NCI-H1694 (cell line): Measurements from ENCODE around the gene RNASEH1.

Experiments used
- DNase-seq: peaks from one replicate; lab custom pipeline; 2025; lab: John Stamatoyannopoulos, UW

The RNASEH1 gene

DNA sequence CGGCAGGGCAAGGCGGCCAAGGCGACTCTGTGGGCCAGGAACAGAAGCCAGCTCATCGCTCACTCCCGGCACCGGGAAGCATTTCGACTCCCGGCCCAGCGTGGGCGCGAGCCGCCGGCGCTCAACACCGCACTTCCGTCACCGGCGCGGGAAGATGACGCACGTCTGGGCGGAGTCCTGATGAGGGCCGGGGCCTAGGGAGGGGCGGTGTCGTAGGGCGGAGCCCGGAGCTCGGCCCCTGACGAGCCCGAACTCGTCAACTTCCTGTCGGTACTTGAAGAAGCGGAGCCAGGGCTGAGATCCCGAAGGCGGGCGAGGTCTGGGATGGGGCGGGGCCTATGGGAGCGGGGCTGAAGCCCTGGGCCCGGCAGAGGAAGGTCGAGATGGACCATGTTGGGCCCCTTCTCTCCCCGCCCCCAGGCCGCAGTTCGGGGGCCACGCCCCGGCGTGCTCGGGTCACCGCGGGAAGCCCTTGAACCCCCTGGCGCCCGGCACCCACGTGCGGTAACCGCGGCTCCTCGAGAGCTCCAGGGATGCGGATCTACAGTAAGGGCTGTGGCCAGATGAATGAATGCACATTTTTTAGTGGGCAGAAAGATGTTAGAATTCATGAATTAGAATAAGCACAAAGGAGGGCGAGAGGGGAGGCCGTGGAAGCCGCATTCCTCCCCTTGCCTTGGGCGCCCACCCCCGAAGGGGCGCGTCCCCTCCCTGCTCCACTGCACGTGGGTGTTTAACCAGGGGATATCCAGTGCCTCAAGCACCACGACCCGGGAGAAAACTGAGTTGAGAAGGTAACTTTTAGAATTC, at the start of gene RNASEH1:
TSS of gene RNASEH1 (minus strand) at position 129 of the 810 bp plus-strand sequence. CDS start at position 56, 73 bp downstream.
- peak; percentile 99 for DNase-seq

DNA sequence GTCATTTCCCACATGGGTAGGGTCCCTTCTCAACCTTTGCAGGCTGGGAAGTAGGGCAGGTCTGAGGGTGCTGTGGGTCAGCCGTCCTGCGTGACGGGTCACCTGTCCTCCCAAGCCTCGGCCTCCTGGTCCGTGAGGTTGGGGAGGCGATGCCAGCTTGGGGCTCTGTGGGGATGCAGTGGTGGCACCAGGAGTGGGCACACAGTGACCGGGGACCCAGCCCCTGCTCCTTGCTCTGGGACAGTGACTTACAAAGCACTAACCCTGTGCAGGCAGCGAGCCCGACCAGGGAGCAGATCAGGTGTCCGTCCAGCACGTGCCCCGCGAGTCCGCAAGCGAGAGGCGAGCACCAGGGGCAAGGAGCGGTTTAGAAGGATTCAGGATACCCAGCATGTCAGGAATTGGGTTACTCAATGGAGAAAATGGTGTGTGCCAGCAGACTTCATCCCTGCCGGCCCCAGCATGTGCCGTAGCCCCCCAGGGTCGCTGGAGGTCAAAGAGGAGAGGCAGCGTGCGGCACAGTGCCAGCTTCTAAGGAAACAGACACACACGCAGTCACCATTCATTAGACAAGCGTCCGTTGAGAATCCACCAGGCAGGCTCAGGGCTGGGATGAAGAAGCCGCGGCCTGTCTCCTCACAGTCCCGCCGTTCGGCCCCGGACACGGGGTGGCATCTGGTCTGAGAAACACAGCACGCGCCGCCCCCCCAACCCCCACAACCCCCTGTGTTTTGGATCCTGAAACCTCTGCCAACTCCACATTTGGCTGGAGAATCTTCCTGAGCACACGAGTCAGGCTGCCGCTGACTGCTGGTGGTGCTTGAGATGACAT, 48.5 kb upstream of the RNASEH1 start:
- DNase-seq = peak; percentile 78

GRCh38 chr2:3606028-3606369, 47.9 kb upstream of the RNASEH1 start:
- no peak for DNase-seq

GRCh38 chr2:3604991-3605961, 47.1 kb upstream of the RNASEH1 start:
- DNase-seq = peak; percentile 43

DNA sequence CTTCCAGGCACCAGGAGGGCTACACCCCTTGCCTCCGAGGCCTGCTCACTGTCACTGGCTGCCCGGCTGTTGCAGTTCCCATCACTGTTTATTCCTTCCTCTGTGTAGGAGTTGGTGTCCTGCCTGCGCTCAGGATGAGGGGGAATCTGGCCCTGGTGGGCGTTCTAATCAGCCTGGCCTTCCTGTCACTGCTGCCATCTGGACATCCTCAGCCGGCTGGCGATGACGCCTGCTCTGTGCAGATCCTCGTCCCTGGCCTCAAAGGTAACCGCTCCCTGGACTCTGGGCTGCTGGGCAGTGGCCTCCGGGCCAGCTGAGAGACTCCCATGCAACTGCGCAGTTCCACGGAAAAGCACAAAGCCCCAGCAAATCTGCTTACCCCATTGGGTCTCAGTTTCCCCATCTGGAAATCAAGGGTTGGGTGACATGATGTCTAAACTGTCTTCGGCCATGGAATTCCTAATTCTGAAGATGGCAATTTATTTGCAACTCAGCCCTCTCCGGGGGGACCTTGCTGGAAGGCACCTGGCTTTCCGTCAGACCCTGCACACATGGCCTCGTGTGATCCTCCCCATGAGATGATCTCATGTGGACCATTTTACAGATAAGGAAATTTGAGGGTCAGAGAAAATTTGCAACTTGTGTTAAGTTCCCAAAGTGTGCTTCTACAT, 46.2 kb upstream of the RNASEH1 start:
- no peak for DNase-seq

- DNase-seq = no peak
Measured at GRCh38 chr2:3603536-3604206, 45.5 kb upstream of the RNASEH1 start.

DNA sequence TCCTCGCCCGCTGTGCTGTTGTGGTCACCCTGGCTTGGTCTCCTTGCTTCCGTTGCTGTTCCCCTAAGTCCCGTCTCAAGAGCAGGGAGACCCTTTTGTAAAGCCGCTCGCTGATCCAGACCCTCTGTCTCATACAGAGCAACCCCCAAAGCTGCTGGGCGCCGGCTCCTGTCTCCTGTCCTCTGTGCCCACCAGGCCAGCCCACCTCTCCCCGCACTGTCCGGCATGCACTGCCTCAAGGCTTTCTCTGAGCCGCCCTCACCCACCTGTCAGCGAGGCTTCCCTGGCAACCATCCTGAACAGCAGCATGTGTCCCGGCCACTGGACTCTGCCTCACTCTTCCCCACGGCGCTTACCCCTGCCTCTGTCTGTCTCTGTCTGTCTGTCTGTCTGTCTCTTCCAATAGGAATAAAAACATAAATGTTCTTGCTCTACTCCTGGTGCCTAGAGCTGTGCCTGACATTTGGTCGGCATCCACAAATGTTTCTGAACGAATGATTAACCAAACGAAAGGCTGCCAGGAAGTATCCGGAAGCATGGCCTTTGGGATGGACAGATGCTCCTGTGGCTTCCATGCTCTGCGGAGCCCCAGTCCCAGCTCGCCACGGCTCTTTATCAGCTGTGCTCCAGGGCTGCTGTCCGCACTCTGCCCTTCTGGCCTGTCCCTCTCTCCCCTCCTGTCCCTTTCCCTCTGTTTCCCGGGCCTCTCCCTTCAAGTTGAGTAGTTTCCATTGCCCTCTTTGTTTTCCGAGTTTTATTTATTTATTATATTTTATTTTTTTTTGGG, 44.6 kb upstream of the RNASEH1 start:
- DNase-seq = no peak

GRCh38 chr2:3601561-3602271, 43.6 kb upstream of the RNASEH1 start:
- no peak for DNase-seq

- DNase-seq = no peak
Measured at GRCh38 chr2:3600256-3600855, 42.2 kb upstream of the RNASEH1 start.

DNA sequence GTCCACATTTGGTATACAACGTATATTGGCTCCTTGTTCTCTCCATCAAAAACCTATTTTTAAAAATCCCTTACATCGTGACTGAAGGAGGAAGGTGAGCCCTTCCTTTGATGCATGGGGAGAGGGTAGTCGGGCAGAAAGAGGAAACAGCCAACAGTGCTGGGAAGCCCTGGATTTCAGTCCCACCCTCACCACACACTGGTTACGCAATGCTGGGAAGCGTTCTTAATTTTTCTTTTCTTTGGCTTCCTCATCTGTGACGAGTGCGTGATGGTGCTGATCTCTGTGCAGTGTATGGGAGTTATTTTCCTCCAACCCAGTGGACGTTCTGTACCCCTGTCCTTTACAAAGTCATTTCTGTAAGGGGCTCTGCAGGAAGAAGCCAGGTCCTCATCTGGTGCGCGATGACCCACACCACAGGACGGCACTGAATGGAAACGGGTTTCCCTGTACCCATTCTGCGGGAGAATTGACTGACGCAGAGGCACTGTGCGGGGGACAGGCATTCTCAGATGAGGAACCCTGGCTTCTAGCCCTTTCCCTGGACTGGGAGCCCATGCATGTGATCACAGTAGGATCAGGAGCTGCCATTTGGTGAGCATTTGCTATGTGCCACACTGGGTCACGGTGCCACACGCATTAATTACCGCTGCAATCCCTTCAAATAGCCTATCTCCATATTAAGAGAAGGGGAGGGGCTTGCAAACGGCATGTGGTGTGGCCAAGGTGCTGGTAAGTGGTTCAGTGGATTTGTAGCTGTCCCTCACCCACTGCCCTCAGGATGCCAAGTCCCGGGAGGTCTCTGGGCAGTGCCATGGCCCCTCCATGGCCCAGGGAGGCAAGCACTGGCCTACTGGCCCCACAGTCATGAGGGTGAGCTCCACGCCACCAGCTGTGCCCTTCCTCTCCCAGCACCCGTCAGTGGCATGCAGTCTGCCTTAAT, 41.0 kb upstream of the RNASEH1 start:
- DNase-seq = no peak

DNA sequence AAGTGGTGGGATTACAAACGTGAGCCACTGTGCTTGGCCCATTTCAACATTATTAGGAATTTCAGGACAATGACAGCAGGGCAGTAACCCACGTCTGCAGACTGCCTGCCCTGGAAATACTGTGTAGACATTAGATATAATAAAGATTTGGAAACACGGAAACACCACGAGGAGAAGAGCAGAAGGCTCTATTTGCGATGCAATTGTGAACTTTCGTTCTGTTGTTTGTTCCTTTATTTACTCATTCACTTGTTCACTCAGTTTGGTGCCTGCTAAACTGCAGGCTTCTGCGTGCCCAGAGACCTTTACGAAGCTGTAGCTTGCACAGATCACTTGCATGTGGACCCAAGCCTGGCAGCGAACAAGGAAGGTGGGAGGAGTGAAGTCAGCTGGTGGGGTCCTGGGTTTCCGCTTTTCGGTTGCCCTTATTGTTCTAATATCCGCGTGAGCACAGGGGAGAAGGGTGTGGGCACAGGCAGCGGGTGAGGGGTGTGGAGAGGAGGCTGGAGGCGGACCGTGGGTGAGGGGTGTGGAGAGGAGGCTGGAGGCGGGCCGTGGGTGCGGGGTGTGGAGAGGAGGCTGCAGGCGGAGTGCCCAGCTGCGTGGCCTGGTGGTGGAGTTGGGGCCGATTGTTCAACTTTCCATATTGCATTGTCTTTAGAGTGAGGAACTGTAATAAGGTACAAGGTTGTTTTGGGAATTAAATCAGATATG, 40.2 kb upstream of the RNASEH1 start:
- DNase-seq = no peak

GRCh38 chr2:3597567-3597966, 39.4 kb upstream of the RNASEH1 start:
- no peak for DNase-seq

DNA sequence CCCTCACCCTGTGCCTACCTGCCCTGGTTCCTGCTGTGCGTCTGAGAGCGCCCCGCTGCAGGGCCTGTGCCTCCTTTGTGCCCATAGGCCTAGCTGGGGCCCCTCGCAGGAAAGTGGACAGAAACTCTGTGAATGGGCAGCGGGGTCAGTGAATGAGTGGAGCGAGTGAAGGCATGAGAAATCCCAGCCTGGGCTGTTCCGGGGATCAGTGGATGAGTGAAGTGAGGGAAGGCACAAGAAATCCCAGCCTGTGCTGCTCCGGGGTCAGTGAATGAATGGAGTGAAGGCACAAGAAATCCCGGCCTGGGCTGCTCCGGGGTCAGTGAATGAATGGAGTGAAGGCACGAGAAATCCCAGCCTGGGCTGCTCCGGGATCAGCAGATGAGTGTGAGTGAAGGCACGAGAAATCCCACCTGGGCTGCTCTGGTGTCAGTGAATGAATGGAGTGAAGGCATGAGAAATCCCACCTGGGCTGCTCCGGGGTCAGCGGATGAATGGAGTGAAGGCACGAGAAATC, 38.8 kb upstream of the RNASEH1 start:
- no peak for DNase-seq

DNA sequence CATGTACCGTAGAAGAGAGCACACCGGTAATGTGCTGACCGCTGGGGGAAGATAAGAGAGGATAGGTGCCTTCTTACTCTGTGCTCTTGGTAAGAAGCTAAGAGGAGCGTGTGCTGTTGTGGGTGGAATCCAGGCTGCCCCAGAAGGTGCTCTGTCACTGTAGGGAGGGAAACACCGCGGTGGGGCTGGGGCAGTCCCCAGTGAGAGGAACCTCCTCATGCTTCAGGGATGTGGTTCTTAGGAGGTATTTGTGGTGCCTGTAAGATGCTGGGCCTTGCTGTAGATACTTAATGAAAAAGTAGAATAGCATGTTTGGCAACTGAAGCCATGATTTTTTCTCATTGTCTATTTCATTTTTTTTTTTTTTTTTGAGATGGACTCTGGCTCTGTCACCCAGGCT, 37.9 kb upstream of the RNASEH1 start:
- no peak for DNase-seq

- no peak for DNase-seq
Measured at GRCh38 chr2:3595404-3595803, 37.3 kb upstream of the RNASEH1 start.

DNA sequence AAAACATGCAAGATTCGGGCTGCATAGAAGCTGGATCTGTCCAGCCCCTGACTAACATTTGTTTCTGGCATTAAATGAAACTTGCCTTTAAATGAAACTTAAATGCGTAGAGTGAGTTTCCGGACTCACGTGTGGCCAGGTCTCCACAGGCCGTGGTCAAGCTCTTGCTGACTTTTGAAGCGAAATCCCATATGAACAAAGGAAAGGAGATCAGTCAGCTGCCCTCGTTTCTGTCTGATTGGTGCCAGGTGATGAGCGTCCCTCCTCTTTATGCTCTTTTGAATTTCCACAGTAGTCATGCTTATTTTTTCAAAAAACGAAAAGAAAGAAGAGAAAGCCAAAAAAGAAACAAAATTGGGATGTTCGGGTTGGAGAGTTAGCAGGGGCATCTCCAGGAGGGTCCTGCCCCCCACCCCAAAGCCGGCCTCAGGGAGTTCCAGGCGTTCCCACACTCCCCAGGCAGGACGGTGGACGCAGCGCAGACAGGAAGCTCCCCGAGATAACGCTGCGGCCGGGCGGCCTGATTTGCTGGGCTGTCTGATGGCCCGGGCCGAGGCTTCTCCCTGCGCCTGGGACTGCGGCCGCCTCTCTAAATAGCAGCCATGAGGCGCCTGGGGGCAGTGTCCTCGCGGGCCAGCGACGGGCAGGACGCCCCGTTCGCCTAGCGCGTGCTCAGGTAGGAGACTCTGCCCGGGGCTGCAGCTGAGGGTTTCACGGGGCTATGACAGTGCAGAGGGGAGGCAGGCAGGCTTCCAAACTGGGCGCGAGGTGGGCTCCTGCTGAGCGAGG, 36.6 kb upstream of the RNASEH1 start, which contains the start of gene COLEC11:
TSS of gene COLEC11 (plus strand) at position 620 of the 789 bp plus-strand sequence. CDS start 9,229 bp downstream, outside the sequence.
- no peak for DNase-seq
